HL-60 (cell line): ENCODE data around the gene NAGLU.

Experiments used
- DNase-seq, 2 experiments: peaks; one replicate each; pipeline ENCODE4 v3.0.0-alpha.2; 2010 to 2020; ENCODE audit warnings: low read depth in 1 of 2, low spot score in 1 of 2
- H3K27ac ChIP-seq: fragments of 250-450 bp; sonication (Bioruptor Pico); replicated peaks from 2 replicates; pipeline ENCODE4 v1.5.1; 2020; ENCODE audit warnings: mild to moderate bottlenecking, moderate library complexity
- H3K27me3 ChIP-seq: fragments of 250-450 bp; sonication (Bioruptor Pico); 2 replicates; pipeline ENCODE4 v1.5.1; 2021; ENCODE audit warnings: mild to moderate bottlenecking, moderate library complexity; ENCODE audit not compliant: insufficient read depth, poor library complexity, severe bottlenecking
- H3K4me3 ChIP-seq: replicated peaks from 2 replicates; pipeline ENCODE4 v1.5.1; 2011; ENCODE audit warnings: mild to moderate bottlenecking, control low read depth, low read length; ENCODE audit not compliant: insufficient read depth
- CTCF ChIP-seq: IDR thresholded peaks from one replicate; pipeline ENCODE4 v1.5.1; 2011; ENCODE audit warnings: low read length, control low read depth, inconsistent platforms; ENCODE audit not compliant: insufficient read depth
- GABPA ChIP-seq: IDR thresholded peaks from 2 replicates; pipeline ENCODE4 v1.6.1; 2012; ENCODE audit warnings: low read depth
- POLR2AphosphoS5 ChIP-seq: IDR thresholded peaks from 2 replicates; pipeline ENCODE4 v1.6.1; 2012; ENCODE audit warnings: low read depth
- REST ChIP-seq: IDR thresholded peaks from 2 replicates; pipeline ENCODE4 v1.6.1; 2012; ENCODE audit warnings: low read depth; ENCODE audit not compliant: insufficient replicate concordance
- SPI1 ChIP-seq: IDR thresholded peaks from 2 replicates; pipeline ENCODE4 v1.6.1; 2012; ENCODE audit warnings: low read depth, mild to moderate bottlenecking, borderline replicate concordance

The NAGLU gene

GRCh38 chr17:42585353-42585752 is 49.3 kb downstream of the NAGLU start:
- peak in 1 of 2 experiments; percentile 35 for DNase-seq
- Histone ChIP-seq H3K27me3 (no peaks in the 10 kb centered on the region), H3K27ac (peak overlapping the region; percentile 48), H3K4me3 (no peak overlapping the region)
- no peak for TF ChIP-seq POLR2AphosphoS5
- no peak for TF ChIP-seq CTCF
- no peak for TF ChIP-seq GABPA
- no peak for TF ChIP-seq REST
- TF ChIP-seq SPI1: no peak

- DNase-seq: no peak
- Histone ChIP-seq H3K4me3 (no peak overlapping the region), H3K27ac (no peak overlapping the region), H3K27me3 (no peaks in the 10 kb centered on the region)
- no peak for TF ChIP-seq CTCF
- no peak for TF ChIP-seq POLR2AphosphoS5
- TF ChIP-seq REST: no peak
- TF ChIP-seq GABPA: no peak
- no peak for TF ChIP-seq SPI1
Measured at GRCh38 chr17:42586514-42587230, 50.6 kb downstream of the NAGLU start.

GRCh38 chr17:42590886-42591285 is 54.8 kb downstream of the NAGLU start:
- no peaks in the 10 kb centered on the region for H3K27me3 ChIP-seq
- no peak overlapping the region for H3K4me3 ChIP-seq
- H3K27ac ChIP-seq: no peak overlapping the region
- DNase-seq: no peak
- TF ChIP-seq GABPA (no peak), REST (no peak), CTCF (no peak), POLR2AphosphoS5 (no peak), SPI1 (no peak)
